HCT116 (cell line): ENCODE measurements around the gene IL1RAP. TPM values are rescaled to one million over a fixed set of nuclear protein-coding genes. Genes with fewer than 3 reads are reported as not detected.

ENCODE experiments used
- ATAC-seq: fragments of 200-7000 bp; cut with Tn5 transposase; 2 replicates; pipeline ENCODE4 v1.9.1; 2020; ENCODE audit warnings: mild to moderate bottlenecking, moderate library complexity
- BruUV-seq: library from RNA; stranded (reverse); fragments of 400-500 nt; replicated peaks from 2 replicates; lab custom pipeline; 2021; lab: Mats Ljungman, UMichigan
- CTCF ChIA-PET: fragments of 300-600 bp; sonication (Branson Sonifier 250); formaldehyde crosslinking; loops from one replicate; lab custom pipeline; 2021; ENCODE audit warnings: antibody characterized with exemption; lab: Charles Lee
- POLR2A ChIA-PET: fragments of 300-600, 350-600 bp; sonication (Branson Sonifier 250); formaldehyde crosslinking; loops from one replicate; lab custom pipeline; 2021; ENCODE audit warnings: antibody characterized with exemption; lab: Charles Lee
- RAD21 ChIA-PET, 2 experiments: fragments of 300-600 bp; sonication (Branson Sonifier 250); formaldehyde crosslinking; loops; one replicate each; lab custom pipeline; 2023; ENCODE audit warnings: low total read pairs in 2 of 2; ENCODE audit not compliant: uncharacterized antibody in 2 of 2, unreplicated experiment in 2 of 2, low non-redundant PET in 1 of 2; lab: Charles Lee
- DNase-seq: peaks from one replicate; pipeline ENCODE4 v3.0.0-alpha.2; 2010; ENCODE audit warnings: low read depth, low spot score
- H2AFZ ChIP-seq: fragments of 200-600 bp; shearing (Covaris generic), sonication (generic); 2 replicates; pipeline ENCODE4 v1.6.1; 2017; ENCODE audit warnings: low read depth, mixed run types, mixed read lengths, antibody characterized with exemption, low read length; ENCODE audit not compliant: poor library complexity, severe bottlenecking
- H3K27ac ChIP-seq: 2 replicates; pipeline ENCODE4 v1.5.1; 2012; ENCODE audit warnings: low read depth, low read length
- H3K27me3 ChIP-seq: fragments of 200-600 bp; sonication (generic); 2 replicates; pipeline ENCODE4 v1.6.1; 2016; ENCODE audit warnings: mixed run types, low read length, mixed read lengths; ENCODE audit not compliant: insufficient read depth
- H3K36me3 ChIP-seq, 2 experiments: fragments of 200-500 bp in 1 of 2; fragments of 200-600 bp in 1 of 2; sonication (Bioruptor generic) in 1 of 2; sonication (generic) in 1 of 2; 2 replicates each; pipeline versions ENCODE4 v1.5.1 to v1.6.1; 2014 to 2016; ENCODE audit warnings: low read length in 2 of 2, inconsistent platforms in 1 of 2, mixed read lengths in 1 of 2, mixed run types in 1 of 2; ENCODE audit not compliant: insufficient read depth in 2 of 2, control insufficient read depth in 1 of 2
- H3K4me1 ChIP-seq, 2 experiments: fragments of 200-600 bp in 1 of 2; sonication (generic) in 1 of 2; 2 replicates each; pipeline versions ENCODE4 v1.5.1 to v1.6.1; 2012 to 2017; ENCODE audit warnings: low read length in 2 of 2, inconsistent platforms in 1 of 2, mild to moderate bottlenecking in 1 of 2, mixed read lengths in 1 of 2, mixed run types in 1 of 2, moderate library complexity in 1 of 2; ENCODE audit not compliant: insufficient read depth in 2 of 2, control insufficient read depth in 1 of 2
- H3K4me2 ChIP-seq: fragments of 200-600 bp; sonication (generic); 2 replicates; pipeline ENCODE4 v1.6.1; 2017; ENCODE audit warnings: mixed run types, low read length, mixed read lengths
- H3K4me3 ChIP-seq, 2 experiments: fragments of 200-600 bp in 1 of 2; sonication (generic) in 1 of 2; replicated peaks in 1 of 2; 2 replicates each; pipeline ENCODE4 v1.5.1; 2011 to 2016; ENCODE audit warnings: low read length in 2 of 2, control low read depth in 1 of 2, low read depth in 1 of 2, mild to moderate bottlenecking in 1 of 2, mixed read lengths in 1 of 2, mixed run types in 1 of 2
- H3K79me2 ChIP-seq: fragments of 200-600 bp; sonication (generic); 2 replicates; pipeline ENCODE4 v1.6.1; 2017; ENCODE audit warnings: mild to moderate bottlenecking, mixed run types, low read length, moderate library complexity, mixed read lengths; ENCODE audit not compliant: insufficient read depth
- H3K9ac ChIP-seq: fragments of 200-600 bp; sonication (generic); 2 replicates; pipeline ENCODE4 v1.6.1; 2016; ENCODE audit warnings: low read length, mixed read lengths
- H3K9me2 ChIP-seq: fragments of 200-600 bp; sonication (generic), shearing (Covaris generic); 2 replicates; pipeline ENCODE4 v1.6.1; 2017; ENCODE audit warnings: mixed run types, mild to moderate bottlenecking, moderate library complexity; ENCODE audit not compliant: insufficient read depth
- H3K9me3 ChIP-seq, 2 experiments: fragments of 200-500 bp in 1 of 2; fragments of 200-600 bp in 1 of 2; sonication (Bioruptor generic) in 1 of 2; sonication (generic) in 1 of 2; 2 replicates each; pipeline ENCODE4 v1.6.1; 2014 to 2017; ENCODE audit warnings: low read length in 2 of 2, mixed read lengths in 2 of 2, inconsistent platforms in 1 of 2, low read depth in 1 of 2, mild to moderate bottlenecking in 1 of 2, mixed run types in 1 of 2, moderate library complexity in 1 of 2; ENCODE audit not compliant: control insufficient read depth in 1 of 2, insufficient read depth in 1 of 2
- H4K20me1 ChIP-seq: fragments of 200-600 bp; sonication (generic), shearing (Covaris generic); 2 replicates; pipeline ENCODE4 v1.6.1; 2017; ENCODE audit warnings: mixed run types, mild to moderate bottlenecking, moderate library complexity; ENCODE audit not compliant: insufficient read depth
- CEBPB ChIP-seq: IDR thresholded peaks from 2 replicates; pipeline ENCODE4 v1.6.1; 2012; ENCODE audit warnings: low read depth
- EGR1 ChIP-seq: IDR thresholded peaks from 2 replicates; pipeline ENCODE4 v1.6.1; 2012; ENCODE audit warnings: low read depth
- EZH2 ChIP-seq: fragments of 200-600 bp; sonication (generic); IDR thresholded peaks from 2 replicates; pipeline ENCODE4 v1.6.1; 2017; ENCODE audit warnings: antibody characterized with exemption, mixed run types
- JUND ChIP-seq: IDR thresholded peaks from 2 replicates; pipeline ENCODE4 v1.6.1; 2012
- POLR2A ChIP-seq: IDR thresholded peaks from 2 replicates; pipeline ENCODE4 v1.7.0; 2011; ENCODE audit warnings: borderline replicate concordance; ENCODE audit not compliant: insufficient read depth, insufficient read length; ENCODE audit errors: extremely low read depth
- POLR2AphosphoS5 ChIP-seq: IDR thresholded peaks from 2 replicates; pipeline ENCODE4 v1.6.1; 2011; ENCODE audit warnings: mild to moderate bottlenecking, low read depth, low read length, moderate library complexity
- RAD21 ChIP-seq: IDR thresholded peaks from 2 replicates; pipeline ENCODE4 v1.6.1; 2012; ENCODE audit warnings: low read depth, mild to moderate bottlenecking
- REST ChIP-seq: IDR thresholded peaks from 2 replicates; pipeline ENCODE4 v1.6.1; 2012; ENCODE audit warnings: low read depth
- TCF7L2 ChIP-seq: IDR thresholded peaks from 2 replicates; pipeline ENCODE4 v1.7.0; 2011; ENCODE audit warnings: borderline replicate concordance, inconsistent platforms; ENCODE audit not compliant: insufficient read depth, insufficient read length; ENCODE audit errors: extremely low read depth
- ZBTB33 ChIP-seq: IDR thresholded peaks from 2 replicates; pipeline ENCODE4 v1.6.1; 2011; ENCODE audit warnings: mild to moderate bottlenecking, low read length, moderate library complexity; ENCODE audit not compliant: insufficient replicate concordance; ENCODE audit errors: extremely low read depth
- intact Hi-C: fragments of 100-400 bp; cut with micrococcal nuclease; formaldehyde crosslinking; loops from 2 replicates; pipeline ENCODE4 v1.10.0; 2022
- total RNA-seq: library from RNA; stranded (reverse); gene quantifications from one replicate; pipeline ENCODE4 v1.2.1, GENCODE V29; 2021; ENCODE audit not compliant: unreplicated experiment

IL1RAP gene
- total RNA-seq, 1 experiment from 2014 or later = 5.8 TPM

GRCh38 chr3:190597291-190597690, 83.4 kb downstream of the IL1RAP start:
- ChIA-PET POLR2A (no interaction called here), CTCF (no interaction called here), RAD21 (no interaction called here)
- Histone ChIP-seq H3K36me3 (no peaks in the 10 kb centered on the region), H3K9ac (no peak overlapping the region), H3K27me3 (no peaks in the 10 kb centered on the region), H3K9me3 (no peaks in the 10 kb centered on the region), H3K79me2 (no peaks in the 10 kb centered on the region), H3K9me2 (no peaks in the 10 kb centered on the region), H3K27ac (no peak overlapping the region), H3K4me3 (no peak overlapping the region), H3K4me2 (no peak overlapping the region), H3K4me1 (no peaks in the 10 kb centered on the region), H4K20me1 (no peaks in the 10 kb centered on the region), H2AFZ (no peak overlapping the region)
- TF ChIP-seq POLR2A (no peak), REST (no peak), TCF7L2 (no peak), POLR2AphosphoS5 (no peak), EZH2 (no peak), ZBTB33 (no peak), JUND (no peak), EGR1 (no peak), CEBPB (no peak), RAD21 (no peak)
- ATAC-seq (no peak), DNase-seq (no peak)
- no TSS peak for BruUV-seq
- intact Hi-C loops = no loop called here
